Astrocyte of the hippocampus (primary cell): ENCODE data around the gene ABCB1.
A peak's percentile ranks its signal among the peaks of the same experiment; 100 is the strongest.
"Not testable (repeated sequence)": the region's sequence is repeated elsewhere in the genome, so short reads cannot be mapped to it uniquely, and the experiment has no call there.

Experiments
- DNase-seq: peaks from one replicate; pipeline ENCODE4 v3.0.0; 2011; ENCODE audit warnings: low read depth, low spot score

ABCB1 gene

DNA sequence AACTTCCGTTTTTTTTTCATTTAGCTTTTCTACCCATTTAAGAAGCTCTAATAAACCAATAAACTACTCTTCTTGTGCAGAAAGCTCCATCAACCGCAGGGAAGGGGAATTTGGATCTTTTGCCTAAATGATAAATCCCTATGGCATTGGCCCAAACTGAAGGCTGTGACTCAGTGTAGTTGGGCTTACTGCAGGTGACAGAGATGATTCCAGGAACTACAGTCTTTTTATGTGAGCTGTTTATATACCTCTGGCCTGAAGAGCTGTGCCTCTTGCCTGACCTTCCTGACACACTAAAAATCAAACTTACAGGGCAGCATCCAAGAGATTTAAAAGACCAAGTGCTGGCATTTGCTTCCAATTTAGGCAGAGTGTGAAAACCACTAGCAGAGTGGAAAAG is 25.2 kb downstream of the ABCB1 start:
- peak; percentile 33 for DNase-seq

DNA sequence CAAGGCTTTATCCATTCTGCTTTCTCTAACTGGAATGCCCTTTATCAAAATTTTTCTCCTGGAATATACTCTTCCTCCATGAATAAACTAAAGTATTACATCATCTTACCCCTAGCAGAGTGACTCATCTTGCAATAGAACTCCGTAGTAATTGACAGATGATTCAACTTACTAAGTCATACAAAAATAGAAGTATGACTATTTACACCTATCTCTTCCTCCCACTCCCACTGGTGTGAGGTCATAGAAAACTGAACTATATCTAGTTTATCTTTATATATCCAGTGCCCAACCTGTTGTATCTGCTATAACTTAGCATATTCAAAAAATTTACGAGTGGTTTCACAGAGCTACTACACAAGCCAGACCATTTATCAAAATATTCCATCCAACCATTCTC is 26.1 kb downstream of the ABCB1 start:
- peak; percentile 38 for DNase-seq

DNA sequence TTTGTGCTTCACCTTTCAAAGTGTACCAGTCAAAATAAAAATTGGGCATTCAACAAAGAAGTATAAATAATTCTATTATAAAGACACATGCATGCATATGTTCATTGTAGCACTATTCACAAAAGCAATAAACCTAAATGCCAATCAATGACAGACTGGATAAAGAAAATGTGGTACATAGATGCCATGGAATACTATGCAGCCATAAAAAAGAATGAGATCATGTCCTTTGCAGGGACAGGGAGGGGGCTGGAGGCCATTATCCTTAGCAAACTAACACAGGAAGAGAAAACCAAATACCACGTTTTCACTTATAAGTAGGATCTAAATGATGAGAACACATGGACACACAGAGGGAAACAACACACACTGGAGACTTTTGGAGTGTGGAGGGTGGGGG is 28.2 kb downstream of the ABCB1 start:
- DNase-seq, result not testable (repeated sequence)

DNA sequence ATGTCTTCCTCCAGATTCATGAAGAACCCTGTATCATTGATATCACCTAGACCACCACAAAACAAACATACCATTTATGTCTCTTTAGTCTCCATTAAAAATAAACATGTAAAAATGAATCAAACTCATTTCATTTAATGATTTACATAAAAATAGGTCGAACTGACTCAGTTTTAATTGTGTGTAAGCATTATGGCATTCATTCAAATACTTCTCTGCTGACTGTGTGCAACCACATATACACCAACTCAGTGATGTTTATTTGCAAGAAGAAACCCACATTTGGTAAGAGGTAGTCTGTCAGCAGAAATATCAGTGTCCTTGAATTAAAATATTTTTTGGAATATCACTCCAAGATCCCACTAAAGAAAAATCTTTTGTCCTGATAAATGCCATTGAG is 30.5 kb downstream of the ABCB1 start:
- DNase-seq, result peak; percentile 71

- peak; percentile 12 for DNase-seq
Observed at GRCh38 chr7:87567052-87567451, 33.6 kb downstream of the ABCB1 start.

DNA sequence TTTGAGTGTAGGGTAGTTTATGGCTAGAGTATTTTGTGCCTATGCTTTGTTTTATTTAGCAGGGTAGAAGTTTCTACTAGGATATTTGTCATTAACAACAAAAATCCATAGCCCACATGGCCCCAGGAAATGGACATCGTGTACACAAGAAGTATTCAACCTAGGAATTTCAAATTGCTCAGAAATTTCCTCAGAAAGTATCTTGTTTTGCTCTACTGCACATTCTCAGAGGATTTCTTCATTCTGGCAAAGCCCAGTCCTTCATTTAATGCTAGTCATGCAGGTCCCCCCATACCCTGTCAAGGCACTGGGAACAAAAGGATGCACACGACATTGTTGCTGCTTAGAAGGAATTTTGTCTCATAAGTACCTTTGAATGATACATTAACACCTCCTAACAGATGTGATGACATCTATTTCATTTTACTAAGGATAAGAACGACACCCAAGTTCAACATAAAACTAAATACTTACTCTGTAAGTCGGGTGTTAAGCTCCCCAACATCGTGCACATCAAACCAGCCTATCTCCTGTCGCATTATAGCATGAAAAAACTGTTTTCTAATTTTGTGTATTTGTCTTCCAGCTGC is 34.3 kb downstream of the ABCB1 start:
- DNase-seq, result no peak

DNA sequence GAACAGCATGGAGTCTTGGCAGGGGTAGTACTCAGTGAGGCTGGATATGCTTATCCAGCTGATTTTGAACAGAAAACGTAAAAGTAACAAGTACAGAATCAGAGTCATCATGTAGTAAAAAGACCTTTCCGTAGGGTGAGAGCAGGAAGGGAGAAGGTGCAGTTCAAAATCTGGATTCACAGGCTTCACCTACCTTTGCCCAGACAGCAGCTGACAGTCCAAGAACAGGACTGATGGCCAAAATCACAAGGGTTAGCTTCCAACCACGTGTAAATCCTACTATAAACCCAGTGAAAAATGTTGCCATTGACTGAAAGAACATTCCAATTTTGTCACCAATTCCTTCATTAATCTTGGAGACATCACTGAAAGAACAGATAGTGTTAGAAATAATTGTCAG is 34.8 kb downstream of the ABCB1 start:
- DNase-seq, result no peak

DNA sequence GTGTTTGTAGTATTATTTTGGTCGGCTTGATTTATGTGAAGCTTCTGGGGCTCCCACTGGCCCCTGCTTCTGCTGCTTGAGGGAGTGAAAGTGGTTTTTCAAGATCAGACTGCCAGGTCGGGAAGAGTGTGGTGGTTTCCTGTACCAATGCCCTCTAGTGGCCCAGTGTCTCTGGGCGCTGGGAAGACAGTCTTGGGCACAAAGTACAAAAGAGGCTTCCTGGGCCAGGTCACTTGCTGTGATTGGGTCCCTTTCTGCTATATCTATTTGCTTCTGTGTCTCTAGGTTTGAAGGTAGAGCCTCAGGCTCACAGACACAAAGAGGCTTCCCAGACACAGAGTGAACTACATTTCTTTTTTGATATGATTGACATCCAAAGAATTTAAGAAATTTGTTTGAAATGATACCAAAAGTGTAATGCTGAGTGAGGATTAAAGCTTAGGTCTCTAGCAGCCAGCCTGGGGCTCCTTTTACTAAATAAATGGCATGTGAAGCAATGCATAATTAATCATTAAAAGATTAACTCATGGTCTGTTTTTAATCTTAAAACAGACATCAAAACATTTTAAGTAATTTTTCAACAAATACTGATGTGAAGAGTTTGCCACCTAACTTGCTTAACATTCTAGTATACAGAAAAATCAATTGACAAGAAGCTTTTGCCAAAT is 36.3 kb downstream of the ABCB1 start:
- DNase-seq, result peak; percentile 32

DNA sequence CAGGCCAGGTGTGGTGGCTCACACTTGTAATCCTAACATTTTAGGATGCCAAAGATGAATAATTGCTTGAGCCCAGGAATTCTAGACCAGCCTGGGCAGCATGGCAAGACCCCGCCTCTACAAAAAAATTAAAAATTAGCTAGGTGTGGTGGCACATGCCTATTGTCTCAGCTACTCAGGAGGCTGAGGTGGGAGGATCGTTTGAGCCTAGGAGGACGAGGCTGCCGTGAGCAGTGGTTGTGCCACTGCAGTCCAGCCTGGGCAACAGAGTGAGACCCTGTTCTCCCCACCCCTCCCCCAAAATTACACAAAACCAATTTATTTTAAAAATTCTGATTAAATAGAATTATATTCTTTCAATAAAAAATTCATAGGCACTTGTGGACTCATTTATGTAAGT is 39.0 kb downstream of the ABCB1 start:
- DNase-seq, result no peak

- DNase-seq, result no peak
Observed at GRCh38 chr7:87561102-87561501, 39.6 kb downstream of the ABCB1 start.

DNA sequence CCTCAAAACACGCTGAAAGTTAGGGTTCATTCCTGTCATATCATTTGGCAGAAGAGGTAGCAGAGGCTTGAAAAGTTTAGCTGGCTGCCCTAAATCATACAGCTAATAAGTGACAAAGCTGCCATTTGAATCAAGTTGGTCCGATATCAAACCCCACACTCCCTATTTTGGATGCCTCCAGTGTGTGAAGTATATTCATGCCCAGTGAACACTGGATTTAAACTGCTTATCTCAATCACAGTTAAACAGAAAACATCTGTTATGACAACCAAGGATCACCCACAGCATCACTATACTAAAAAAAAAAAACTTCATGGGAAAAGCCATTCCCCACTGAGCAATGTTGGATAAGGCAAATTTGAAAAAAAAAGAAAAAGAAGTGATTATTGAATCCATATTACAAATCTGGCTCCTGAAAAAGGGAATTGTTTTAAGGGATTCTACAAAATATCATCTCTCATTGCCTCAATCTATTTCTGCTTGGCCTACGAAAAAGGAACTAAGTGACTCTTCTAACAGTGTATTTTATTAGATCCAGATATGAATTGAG is 48.3 kb downstream of the ABCB1 start:
- no peak for DNase-seq

GRCh38 chr7:87548123-87548919 is 52.4 kb downstream of the ABCB1 start:
- no peak for DNase-seq

DNA sequence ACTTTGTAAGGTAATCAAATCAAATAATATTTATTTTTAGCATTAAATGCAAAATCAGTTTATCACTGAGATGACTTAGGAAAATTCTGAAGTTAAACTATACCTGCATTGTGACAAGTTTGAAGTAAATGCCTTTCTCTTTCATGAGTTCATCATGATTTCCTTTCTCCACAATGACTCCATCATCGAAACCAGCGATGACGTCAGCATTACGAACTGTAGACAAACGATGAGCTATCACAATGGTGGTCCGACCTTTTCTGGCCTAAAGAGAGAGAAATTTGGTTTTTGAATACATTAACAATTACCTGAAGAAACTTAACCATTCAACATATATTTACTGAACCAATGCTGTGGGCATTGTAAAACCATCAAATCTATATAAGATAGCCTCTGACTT is 54.9 kb downstream of the ABCB1 start:
- DNase-seq, result no peak

DNA sequence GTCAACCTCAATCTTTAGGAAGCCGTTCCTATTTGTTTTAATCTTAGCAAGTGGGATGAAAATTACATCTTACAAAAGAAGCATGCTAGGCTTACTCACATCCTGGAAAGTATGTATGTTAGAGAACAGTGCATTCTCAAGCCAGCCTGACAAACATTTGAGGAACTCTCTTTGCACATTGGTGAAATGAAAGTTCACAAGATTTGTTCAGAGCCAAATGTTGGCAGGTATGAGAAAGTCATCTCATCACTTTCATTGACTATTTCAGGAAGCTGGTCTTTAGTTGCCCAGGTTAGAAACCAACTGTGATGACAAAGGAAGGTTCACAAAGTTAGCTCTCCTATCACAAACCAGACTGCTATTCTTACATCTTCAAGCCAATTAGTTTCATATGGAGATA is 57.1 kb downstream of the ABCB1 start:
- peak; percentile 4 for DNase-seq

DNA sequence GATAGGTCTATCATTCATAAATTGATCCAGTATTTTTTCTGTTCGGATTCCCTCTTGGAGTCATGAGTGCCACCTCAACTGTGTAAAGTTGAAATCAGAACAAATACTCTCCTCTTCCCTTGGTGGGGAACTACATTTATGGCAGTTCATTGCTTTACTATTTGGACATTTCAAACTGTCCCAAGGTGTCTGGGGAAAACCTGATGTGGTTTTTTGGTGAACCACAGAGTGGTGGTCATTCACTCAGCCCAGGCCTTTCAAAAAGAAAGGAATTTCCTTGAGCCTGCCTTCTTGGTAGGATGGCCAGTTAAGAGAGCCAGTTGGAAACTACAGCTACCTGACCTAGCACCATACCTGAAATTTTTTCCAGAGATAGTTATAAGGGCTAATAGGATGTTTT is 59.0 kb downstream of the ABCB1 start:
- DNase-seq, result peak; percentile 47

DNA sequence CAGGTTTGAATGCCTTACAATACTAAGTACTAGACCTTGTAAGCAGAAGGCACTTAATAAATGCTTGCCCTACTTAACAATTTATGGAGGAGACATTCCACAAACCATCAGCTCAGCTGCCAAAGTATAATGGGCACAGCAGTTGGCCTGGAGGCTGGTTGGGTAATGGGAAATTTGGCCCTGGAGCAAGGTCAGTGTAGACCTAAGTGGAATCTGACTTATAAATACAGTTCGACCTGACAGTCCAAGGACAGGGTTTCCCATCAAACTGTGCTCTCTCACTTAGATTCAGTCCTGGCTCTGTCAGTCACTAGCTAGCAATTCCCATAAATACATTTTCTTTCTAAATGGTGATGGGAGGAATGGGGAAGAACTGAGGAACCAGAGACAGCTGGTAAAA is 62.6 kb downstream of the ABCB1 start:
- no peak for DNase-seq

DNA sequence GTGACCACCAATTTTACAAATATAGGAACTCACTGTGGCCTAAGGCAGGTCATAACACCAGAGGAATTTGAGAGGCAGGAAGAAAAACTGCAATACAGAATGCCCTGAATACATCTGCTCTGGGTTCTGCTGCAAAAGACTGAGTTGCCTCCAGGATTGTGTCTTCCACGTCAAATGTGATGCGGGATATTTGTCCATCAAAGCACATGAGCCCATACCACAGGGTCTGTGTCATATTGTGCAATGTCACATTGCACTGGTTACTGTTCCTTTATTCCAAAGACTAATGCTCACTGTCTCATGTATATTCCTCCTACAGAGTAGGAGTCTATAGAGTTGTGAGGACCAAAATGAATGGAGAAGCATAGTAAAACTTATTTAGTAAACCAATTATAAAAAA is 66.6 kb downstream of the ABCB1 start:
- DNase-seq, result no peak

GRCh38 chr7:87530126-87530525 is 70.6 kb downstream of the ABCB1 start:
- no peak for DNase-seq

DNA sequence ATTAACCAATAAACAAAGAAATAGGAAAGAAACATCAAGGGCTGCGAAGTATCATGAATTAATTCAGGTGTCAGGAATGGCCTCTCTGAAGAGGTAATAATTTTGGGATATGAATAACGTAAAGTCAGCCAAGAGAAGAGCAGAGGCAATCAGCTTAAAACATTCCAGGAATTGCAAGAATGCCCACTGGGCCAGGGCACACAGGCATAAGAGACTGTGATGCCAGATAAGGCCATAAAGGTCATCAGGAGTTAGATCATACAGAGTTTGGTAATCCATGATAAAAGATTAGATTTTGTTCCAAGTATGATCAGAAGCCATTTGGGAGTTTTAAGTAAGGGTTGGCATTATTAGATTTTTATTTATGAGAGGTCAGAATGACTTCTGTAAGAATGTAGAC is 72.0 kb downstream of the ABCB1 start:
- no peak for DNase-seq

DNA sequence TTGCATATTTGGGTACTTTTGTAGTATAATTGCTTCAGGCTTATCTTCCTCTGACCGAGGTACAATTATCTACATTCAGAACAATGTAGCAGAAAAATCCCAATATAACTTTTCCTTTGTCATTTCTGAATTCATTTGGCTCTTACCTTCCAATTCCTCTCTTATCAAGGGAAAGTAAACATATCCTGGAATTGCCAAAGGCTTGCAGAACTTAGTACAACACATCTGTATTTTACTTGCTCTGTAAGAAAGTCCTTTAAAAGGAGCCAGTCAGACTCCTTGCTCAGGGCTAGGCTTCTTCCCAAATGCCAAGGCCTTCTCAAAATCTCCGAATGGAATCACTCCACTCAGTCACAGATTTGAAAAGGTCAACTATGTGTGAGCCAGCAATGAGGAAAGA is 81.9 kb downstream of the ABCB1 start:
- DNase-seq, result peak; percentile 10

- no peak for DNase-seq
Observed at GRCh38 chr7:87517891-87518290, 82.8 kb downstream of the ABCB1 start.

- DNase-seq, result peak; percentile 14
Observed at GRCh38 chr7:87517136-87517815, 83.4 kb downstream of the ABCB1 start.
